Bone marrow (tissue), 2 donors: Measurements from ENCODE around the gene EHF.

Source experiments
- DNase-seq, 2 donors: peaks; one replicate each; lab custom pipeline; 2025; lab: John Stamatoyannopoulos, UW

Gene EHF

DNA sequence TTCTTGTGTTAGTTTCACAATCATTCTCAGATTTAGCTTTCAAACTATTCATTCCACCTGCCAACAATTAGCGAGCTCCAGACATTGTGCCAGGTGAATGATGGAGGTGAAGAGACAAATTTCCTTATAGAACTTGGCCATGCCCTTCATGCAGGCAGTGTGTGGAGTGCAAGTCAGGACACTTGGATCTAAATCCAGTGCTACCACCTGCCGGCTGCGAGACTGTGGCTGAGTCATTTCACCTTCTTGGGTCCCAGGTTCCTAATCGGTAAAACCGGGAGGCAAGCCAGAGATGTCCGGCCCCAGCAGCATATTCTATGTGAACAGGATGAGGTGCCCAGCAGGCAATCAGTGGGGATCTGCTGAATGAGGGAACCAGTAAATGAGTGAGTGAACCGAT is 18.6 kb upstream of the EHF start:
- no peak for DNase-seq

GRCh38 chr11:34603129-34604001 is 17.5 kb upstream of the EHF start:
- no peak for DNase-seq

- DNase-seq, result no peak
Measured at GRCh38 chr11:34604145-34604544, 16.7 kb upstream of the EHF start.

DNA sequence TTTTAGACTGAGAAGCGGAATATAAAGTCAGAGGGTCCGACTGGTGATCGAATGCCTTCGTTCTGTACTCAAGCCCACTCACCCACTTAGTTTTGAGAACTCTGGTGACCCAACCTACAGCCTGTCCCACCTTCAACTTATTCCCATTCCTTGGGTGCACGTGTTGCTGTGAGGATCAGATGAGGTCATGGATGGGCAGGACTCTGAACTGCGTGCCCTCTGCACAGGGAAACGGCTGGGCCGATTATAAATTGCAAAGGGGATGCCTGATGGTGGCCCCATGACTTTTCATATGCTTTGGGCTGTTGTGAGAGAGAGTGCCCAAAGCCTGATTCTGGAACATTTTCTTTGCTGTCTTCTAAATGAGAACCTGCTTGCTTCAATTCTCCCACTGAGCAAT is 16.0 kb upstream of the EHF start:
- no peak for DNase-seq

DNA sequence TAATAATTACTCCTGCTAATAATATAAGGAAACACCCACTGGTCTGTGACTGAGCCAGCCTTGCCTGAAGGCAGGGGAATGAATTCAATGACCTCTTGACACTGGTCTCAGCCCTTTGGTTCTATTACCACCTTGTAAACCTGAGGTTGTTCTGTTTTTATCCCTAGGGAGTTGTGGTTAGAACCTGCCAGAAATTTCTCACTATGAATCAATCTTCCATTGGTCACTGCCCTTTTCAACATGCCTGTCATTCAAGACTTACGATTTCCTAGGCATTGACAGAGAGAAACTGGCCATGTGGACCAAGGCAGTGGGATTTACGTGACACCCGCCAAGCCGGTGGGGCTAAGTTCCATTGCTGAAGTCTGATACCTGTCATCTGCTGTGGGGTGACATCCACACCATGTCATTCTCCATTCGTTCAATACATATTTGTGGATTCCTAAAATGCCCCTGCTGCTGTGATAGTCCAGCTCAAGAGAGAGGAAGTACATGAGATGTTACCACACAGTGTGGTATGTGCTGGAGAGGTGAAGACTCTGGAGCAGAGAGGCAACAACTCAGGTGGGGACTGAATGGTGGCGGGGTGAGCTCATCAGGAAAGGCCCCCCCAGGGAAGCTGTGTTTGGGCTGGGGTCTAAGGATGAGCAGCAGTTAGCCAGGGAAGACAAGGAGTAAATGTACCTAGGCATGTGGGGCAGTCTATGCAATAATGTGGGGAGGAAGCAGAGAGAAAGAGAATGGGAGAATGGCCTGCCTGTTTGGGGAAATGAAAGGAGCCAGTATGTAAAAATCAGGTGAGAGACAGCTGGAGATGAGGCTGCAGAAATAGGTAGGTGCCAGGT is 15.2 kb upstream of the EHF start:
- DNase-seq, result no peak

DNA sequence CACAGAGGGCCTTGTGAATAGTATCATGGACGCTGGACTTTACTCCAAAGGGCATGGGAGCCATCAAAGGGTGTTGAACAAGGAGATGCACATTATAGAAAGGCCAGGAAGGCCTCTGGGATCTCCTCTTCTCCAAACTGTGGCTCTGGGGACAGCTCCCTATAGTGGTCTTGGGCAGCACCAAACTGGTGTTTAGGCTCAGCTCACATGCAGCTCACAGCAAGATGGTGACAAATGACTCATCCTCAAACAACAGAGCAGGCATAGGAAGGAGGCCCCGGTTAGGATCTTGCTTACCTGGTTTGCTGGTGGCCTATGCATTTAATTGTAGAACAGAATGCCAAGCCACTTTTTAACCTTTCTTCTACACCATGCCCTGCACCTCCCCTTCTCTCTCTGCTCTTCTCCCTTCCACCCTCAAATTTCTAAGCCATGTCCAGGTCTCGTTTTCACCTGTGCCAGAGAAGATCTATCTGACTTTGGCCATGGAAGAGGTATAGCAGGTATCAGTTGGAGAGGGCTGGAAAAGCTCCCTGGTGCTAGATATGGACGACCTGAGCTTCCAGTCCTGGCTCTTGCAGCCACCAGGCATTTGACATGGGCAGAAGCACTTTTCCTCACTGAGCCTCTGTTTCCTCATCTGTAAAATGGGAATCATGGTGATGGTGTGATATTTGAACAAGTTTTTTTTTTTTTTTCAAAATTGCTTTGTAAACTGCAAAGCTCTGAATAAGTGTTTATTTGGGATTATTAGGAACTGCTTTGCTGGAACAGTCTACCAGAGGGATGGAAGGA is 14.4 kb upstream of the EHF start:
- no peak for DNase-seq

DNA sequence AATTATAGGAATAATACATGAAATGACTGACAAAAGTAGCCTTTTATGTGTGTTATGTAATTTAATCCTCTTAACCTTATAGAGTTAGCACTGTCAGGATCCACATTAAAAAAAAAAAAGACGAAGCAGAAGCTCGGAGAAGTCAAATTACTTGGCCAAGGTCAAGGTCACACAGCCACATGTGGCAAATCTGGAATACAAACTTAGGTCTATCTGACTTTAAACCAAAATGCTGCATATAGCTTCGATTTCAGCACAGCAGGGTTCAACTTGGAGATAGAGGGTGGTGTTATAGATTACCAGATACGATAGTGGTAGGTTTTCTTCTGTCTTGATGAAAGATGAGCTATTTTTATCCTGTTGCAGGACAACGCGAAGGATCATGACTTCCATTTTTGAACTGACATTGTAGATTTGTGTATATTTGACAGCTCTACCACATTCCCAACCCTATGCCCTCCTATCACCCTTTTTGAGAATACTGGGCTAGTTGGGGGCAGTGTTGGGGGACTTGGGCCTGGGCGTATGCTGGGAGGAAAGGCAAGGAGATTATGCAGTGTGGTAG is 11.6 kb upstream of the EHF start:
- DNase-seq, result no peak

- DNase-seq, result no peak
Measured at GRCh38 chr11:34609850-34610249, 11.0 kb upstream of the EHF start.

GRCh38 chr11:34610324-34611041 is 10.4 kb upstream of the EHF start:
- DNase-seq, result no peak

GRCh38 chr11:34613015-34613414 is 7.9 kb upstream of the EHF start:
- no peak for DNase-seq

- no peak for DNase-seq
Measured at GRCh38 chr11:34613552-34614056, 7.3 kb upstream of the EHF start.

GRCh38 chr11:34614344-34615104 is 6.4 kb upstream of the EHF start:
- DNase-seq, result no peak

GRCh38 chr11:34616086-34616485 is 4.8 kb upstream of the EHF start:
- DNase-seq, result no peak

- DNase-seq, result no peak
Measured at GRCh38 chr11:34616830-34617504, 3.9 kb upstream of the EHF start.

DNA sequence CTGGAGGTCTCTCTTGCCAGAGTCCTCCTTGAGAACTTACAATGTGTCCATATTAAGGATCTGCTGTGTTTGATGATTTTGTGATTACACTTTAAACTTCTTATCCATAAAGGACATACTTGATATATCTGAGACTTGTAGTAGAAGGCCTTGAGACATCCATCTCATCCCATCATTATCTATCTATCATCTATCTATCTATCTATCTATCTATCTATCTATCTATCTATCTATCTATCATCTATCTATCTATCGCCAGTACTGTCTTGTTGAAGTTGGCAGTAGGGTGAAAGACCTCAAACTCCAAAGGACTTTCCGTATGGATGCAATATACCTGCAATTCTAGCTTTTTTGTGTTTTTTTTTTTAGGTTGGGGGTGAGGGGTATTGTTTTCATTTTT is 2.5 kb upstream of the EHF start:
- no peak for DNase-seq

GRCh38 chr11:34619062-34619516 is 1.8 kb upstream of the EHF start:
- DNase-seq, result no peak

- DNase-seq, result no peak
Measured at GRCh38 chr11:34620202-34620601, 691 bp upstream of the EHF start.

DNA sequence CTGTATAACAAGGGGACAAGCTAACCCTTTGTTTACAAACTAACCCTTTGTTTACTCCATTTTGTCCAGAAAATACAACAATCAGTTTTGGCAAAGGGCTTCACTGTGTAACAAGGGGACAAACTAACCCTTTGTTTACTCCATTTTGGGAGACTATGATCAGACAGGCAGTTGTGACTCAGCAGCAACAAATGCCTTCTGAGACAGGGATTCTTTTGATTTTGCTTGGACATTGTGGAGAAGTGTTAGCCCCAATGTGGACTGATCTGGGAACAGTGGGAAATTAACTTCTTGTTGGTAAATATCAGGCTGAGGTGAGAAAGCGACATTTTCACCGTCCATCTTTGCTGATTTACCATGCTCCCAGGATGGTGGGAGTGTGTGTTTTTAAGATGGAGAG is 983 bp downstream of the EHF start:
- no peak for DNase-seq

DNA sequence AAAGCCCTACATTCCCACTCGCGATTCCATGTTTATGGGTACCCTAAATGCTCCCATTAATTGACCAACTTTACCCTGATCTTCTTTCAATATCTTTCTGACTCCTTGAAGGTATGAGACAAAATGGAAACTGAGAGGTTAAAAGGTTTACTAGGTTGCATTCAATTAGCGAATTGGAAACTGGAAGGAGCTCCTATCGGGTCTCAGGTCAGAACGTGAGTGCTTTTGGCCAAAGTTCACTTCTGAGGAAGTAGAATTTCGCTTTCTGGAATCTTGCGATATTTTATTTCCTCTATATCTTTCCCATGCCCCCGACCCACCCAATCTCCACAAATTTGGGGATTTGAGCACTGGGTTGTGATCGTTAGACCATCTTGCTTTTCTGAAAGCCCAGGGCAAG is 2.6 kb downstream of the EHF start:
- DNase-seq, result no peak

GRCh38 chr11:34624069-34624468 is 3.2 kb downstream of the EHF start:
- DNase-seq, result no peak
